Stimulated activated CD8-positive, alpha-beta memory T cell treated with anti-CD3 and anti-CD28 coated beads, Interleukin-12 subunit alpha, Interleukin-12 subunit beta, amount 100 ng/mL, for 1 hour (primary cell): ENCODE results near the gene PPP4R2.
"Not testable (repeated sequence)": the region's sequence is repeated elsewhere in the genome, so short reads cannot be mapped to it uniquely, and the experiment has no call there.

Experiments used
- DNase-seq: peaks from one replicate; pipeline ENCODE4 v3.0.0-alpha.2; 2020; ENCODE audit warnings: low read depth

Gene PPP4R2

GRCh38 chr3:72977060-72977808 is 19.4 kb upstream of the PPP4R2 start:
- DNase-seq: no peak

- no peak for DNase-seq
These were observed 13.8 kb upstream of the PPP4R2 start for GRCh38 chr3:72982609-72983366.

GRCh38 chr3:72985576-72985975 is 11.0 kb upstream of the PPP4R2 start:
- DNase-seq: no peak

GRCh38 chr3:72990701-72991395 is 5.8 kb upstream of the PPP4R2 start:
- DNase-seq: no peak

- DNase-seq: no peak
These were observed 5.1 kb upstream of the PPP4R2 start for GRCh38 chr3:72991522-72991921.

GRCh38 chr3:72993391-72993790 is 3.2 kb upstream of the PPP4R2 start:
- DNase-seq: no peak

GRCh38 chr3:72995337-72995736 is 1.3 kb upstream of the PPP4R2 start:
- no peak for DNase-seq

- DNase-seq: no peak
These were observed 514 bp upstream of the PPP4R2 start for GRCh38 chr3:72996121-72996472.

- peak; percentile 16 for DNase-seq
These were observed 880 bp downstream of the PPP4R2 start for GRCh38 chr3:72997421-72997961.

- DNase-seq: no peak
These were observed 1.9 kb downstream of the PPP4R2 start for GRCh38 chr3:72998466-72998865.

- DNase-seq: no peak
These were observed 3.3 kb downstream of the PPP4R2 start for GRCh38 chr3:72999951-73000350.

GRCh38 chr3:73003050-73003449 is 6.4 kb downstream of the PPP4R2 start:
- not testable (repeated sequence) for DNase-seq

- no peak for DNase-seq
These were observed 7.7 kb downstream of the PPP4R2 start for GRCh38 chr3:73004316-73004715.

- DNase-seq: no peak
These were observed 11.5 kb downstream of the PPP4R2 start for GRCh38 chr3:73007992-73008712.

- DNase-seq: no peak
These were observed 12.4 kb downstream of the PPP4R2 start for GRCh38 chr3:73009008-73009407.

- DNase-seq: no peak
These were observed 13.1 kb downstream of the PPP4R2 start for GRCh38 chr3:73009750-73010149.

GRCh38 chr3:73010158-73010557 is 13.5 kb downstream of the PPP4R2 start:
- DNase-seq: no peak

- no peak for DNase-seq
These were observed 21.7 kb downstream of the PPP4R2 start for GRCh38 chr3:73018298-73018697.

GRCh38 chr3:73018790-73019441 is 22.3 kb downstream of the PPP4R2 start:
- no peak for DNase-seq

- no peak for DNase-seq
These were observed 24.8 kb downstream of the PPP4R2 start for GRCh38 chr3:73021301-73021835.

- no peak for DNase-seq
These were observed 28.2 kb downstream of the PPP4R2 start for GRCh38 chr3:73024836-73025235.
